ENCODE measurements around the gene TRAK1.

Gene TRAK1

GRCh38 chr3:42270561-42270960, 179.4 kb downstream of the TRAK1 start:
- no peak for DNase-seq

- no peak for DNase-seq
Observed at GRCh38 chr3:42271786-42272185, 180.6 kb downstream of the TRAK1 start.

GRCh38 chr3:42273361-42273760, 182.2 kb downstream of the TRAK1 start:
- DNase-seq: peak in 1 of 51 donors; percentile 8

- no peak for DNase-seq
Observed at GRCh38 chr3:42274266-42274665, 183.1 kb downstream of the TRAK1 start.

GRCh38 chr3:42275217-42275616, 184.1 kb downstream of the TRAK1 start:
- no peak for DNase-seq
